ENCODE data around the gene MARCOL.

DNA sequence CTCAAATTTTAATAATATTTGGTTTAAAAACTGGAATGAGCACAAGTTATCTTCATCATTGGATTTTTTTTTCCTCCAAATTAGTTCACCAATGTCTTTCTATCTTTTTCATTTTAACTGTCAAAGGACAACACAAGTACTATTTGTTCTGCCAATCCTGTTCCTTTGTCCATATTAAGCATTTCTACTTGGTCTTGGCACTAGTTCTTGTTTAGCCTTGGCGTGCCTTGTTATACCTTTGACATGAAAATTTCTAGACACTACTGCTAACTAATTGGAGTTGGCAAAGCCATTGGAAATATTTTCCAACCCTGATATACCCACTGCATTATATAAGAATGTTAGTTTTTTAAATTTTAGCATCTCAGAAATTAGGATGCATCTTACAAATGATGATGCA is 31.7 kb upstream of the MARCOL start:
- TF ChIP-seq POLR2AphosphoS5 (IDR thresholded peaks at IDR 0.05) = no peak
- TF ChIP-seq CTCF (IDR thresholded peaks at IDR 0.05) = no peak
- TF ChIP-seq POLR2A (IDR thresholded peaks at IDR 0.05) = no peak
